ENCODE measurements around the gene C2orf80.

Gene C2orf80

DNA sequence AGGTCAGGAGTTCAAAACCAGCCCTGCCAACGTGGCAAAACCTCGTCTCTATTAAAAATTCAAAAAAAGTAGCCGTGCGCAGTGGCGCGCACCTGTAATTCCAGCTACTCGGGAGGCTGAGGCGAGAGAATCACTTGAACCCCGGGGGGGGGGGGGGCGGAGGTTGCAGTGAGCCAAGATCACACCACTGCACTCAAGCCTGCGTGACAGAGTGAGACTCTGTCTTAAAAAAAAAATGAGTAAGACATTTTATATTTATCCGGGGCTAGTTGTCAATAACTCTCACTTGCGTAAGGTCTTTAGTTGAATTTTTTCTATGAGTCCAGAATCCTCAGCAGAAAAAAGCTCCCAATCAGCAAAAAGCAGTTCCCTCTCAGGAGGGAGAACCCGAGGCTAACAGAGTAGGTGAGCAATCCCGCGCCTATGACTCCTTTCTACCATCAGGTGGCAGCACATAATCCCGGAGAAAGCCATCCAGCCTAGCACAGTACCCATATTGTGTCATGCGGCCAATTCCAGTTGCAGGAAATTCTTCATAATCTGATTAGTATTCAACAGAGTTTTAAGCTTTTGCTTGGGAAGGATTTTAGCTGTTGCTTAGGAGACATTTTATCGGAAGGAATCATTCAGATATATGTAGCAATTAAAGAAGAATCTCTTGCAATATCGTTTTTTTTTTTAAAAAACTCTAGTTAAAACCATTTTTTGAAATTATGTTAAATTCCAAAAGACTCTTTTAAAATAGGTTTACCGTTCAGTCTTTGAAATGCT, 14.6 kb downstream of the C2orf80 start:
- TF ChIP-seq, protein P1, sequence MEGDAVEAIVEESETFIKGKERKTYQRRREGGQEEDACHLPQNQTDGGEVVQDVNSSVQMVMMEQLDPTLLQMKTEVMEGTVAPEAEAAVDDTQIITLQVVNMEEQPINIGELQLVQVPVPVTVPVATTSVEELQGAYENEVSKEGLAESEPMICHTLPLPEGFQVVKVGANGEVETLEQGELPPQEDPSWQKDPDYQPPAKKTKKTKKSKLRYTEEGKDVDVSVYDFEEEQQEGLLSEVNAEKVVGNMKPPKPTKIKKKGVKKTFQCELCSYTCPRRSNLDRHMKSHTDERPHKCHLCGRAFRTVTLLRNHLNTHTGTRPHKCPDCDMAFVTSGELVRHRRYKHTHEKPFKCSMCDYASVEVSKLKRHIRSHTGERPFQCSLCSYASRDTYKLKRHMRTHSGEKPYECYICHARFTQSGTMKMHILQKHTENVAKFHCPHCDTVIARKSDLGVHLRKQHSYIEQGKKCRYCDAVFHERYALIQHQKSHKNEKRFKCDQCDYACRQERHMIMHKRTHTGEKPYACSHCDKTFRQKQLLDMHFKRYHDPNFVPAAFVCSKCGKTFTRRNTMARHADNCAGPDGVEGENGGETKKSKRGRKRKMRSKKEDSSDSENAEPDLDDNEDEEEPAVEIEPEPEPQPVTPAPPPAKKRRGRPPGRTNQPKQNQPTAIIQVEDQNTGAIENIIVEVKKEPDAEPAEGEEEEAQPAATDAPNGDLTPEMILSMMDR (IDR thresholded peaks at IDR 0.05), result peak; percentile 77

DNA sequence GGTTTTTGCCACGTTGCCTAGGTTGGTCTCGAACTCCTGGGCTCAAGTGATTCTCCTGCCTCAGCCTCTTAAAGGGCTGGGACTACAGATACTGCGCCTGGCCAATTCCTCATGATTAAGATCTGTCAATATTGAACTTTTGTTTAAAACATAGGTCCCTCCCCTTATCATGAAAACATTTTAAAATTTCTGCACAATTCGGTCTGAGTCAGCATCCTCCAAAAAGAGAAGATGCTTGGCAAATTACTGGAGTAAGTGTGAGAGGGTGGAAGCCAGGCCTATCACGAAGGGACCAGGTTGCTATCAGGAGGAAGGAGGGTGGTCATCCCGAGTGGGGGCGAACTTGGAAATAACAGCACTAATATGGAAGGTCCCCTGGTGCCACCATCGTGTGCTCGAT, 15.7 kb downstream of the C2orf80 start:
- TF ChIP-seq, protein P1 (IDR thresholded peaks at IDR 0.05), result no peak

DNA sequence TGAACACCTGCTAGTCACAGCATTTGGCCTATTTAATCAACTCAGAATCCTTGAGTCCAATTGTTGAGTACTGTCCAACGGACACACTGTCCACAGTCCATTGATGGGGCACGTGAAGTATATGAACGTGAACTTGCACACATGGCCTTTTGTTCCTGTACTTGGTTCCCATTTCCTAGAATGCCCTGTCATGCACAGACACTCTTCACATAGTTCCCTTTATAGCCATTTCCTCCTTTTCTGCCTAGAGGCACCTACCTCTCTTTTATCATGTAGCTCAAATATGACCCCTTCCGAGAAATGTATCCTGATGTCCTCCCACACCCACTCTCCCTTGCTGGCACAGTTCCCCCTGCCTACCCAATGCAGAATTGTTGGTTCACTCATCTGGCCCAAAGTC, 17.7 kb downstream of the C2orf80 start:
- TF ChIP-seq, protein P1 (IDR thresholded peaks at IDR 0.05), result no peak

DNA sequence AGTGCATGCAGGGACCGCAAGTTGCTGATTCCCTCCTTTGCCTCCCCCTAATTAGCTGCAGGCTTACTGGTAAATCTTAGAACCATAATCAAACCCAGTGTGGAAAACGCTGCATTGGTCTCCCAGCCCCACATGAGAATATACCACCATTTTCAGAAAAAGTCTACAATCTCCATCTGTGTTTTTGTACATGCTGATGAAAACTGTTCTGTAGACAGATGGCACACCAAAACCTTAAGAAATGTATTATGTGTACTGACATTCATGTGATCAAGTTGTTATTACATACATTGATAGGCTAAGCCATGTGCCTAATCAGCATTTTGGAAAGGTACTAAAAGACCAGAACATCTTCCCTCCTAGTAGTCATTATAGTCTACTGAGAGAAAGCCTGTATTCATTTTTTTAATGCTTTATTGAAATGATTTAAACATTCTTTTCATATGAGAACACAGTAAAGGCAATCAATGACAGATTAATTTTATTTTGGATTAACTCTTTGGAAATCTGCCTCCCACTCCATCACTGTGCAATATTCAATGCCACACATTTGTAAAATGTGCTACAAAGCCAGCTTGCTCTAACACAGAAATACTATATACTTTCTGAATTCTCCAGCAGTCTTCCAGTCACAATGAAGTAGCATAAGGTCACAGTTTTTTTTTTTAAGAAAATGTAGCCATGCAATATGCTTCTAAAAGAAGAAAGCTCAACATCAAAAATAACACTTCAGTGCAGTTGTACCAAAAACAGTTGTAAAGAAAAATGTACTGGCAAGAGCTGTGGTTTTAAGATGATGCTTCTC, 24.7 kb downstream of the C2orf80 start:
- TF ChIP-seq, protein P1 (IDR thresholded peaks at IDR 0.05), result no peak

DNA sequence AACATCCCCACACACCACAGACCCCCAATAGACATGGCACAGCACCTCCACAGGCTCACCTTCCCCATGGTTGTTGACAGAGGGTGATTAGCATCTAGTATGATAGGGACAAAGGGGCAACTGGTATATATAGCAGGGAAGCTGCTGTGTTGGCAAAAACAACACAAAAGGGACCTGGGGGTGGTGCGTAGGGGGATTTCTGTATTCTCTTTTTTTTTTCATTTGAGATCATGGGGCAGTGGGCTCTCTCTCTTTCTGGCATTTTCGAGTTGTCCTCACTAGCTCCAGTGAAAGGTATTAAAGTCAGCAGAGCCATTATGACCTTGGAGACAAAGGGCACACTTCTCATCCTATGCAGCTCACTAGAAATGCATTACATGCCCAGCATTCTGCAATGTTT, 26.3 kb downstream of the C2orf80 start, which contains the start of gene CRYGA:
Gene CRYGA, minus strand, starts transcription at position 101 of the 400 bp plus-strand sequence. Its CDS starts 33 bp downstream, at position 68.
- TF ChIP-seq, protein P1 (IDR thresholded peaks at IDR 0.05), result no peak

DNA sequence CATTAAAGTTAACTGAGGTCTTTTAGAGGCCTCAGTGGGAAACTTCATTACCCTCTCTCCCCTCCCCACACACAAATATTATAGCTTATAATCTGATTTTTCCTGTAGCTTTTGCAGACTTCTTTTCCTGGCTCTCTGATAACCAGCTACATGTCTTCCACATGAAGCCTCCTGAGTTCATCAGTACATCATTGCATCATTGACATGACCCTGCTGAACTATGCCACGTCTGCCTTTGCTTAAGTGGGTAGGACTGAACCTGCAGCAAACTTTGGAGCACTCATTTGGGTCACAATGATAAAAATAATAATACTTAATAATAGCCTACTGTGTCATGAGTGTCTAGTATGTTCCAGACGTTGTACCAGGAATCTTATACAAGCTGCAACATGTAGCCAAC, 33.4 kb downstream of the C2orf80 start:
- TF ChIP-seq, protein P1 (IDR thresholded peaks at IDR 0.05), result no peak

DNA sequence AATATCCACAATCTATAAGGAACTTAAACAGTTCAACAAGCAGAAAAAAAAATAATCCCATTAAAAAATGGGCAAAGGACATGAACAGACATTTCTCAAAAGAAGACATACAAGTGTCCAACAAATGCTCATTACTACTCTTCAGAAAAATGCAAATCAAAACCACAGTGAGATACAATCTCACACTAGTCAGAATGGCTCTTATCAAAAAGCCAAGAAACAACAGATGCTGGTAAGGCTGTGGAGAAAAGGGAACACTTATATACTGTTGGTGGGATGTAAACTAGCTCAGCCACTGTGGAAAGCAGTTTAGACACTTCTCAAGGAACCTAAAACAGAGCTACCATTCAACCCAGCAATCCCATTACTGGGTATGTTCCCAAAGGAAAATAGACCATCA, 36.7 kb downstream of the C2orf80 start:
- TF ChIP-seq, protein P1 (IDR thresholded peaks at IDR 0.05), result no peak

All from LNCAP (cell line).